Hepatocyte (in vitro differentiated cells): Measurements from ENCODE around the gene ATG14. TPM values are rescaled to one million over a fixed set of nuclear protein-coding genes. Genes with fewer than 3 reads are reported as not detected.

ENCODE experiments used
- DNase-seq: peaks from one replicate; pipeline ENCODE4 v3.0.0-alpha.2; 2016; ENCODE audit warnings: low spot score
- H2AFZ ChIP-seq: fragments of 200-600 bp; sonication (generic); 2 replicates; pipeline ENCODE4 v1.6.0; 2016; ENCODE audit warnings: antibody characterized with exemption, mild to moderate bottlenecking
- H3K27ac ChIP-seq: fragments of 200-600 bp; sonication (generic); 2 replicates; pipeline ENCODE4 v1.5.1; 2016; ENCODE audit warnings: mild to moderate bottlenecking
- H3K27me3 ChIP-seq: fragments of 200-600 bp; sonication (generic); 2 replicates; pipeline ENCODE4 v1.6.1; 2016
- H3K36me3 ChIP-seq: fragments of 200-600 bp; sonication (generic); replicated peaks from 2 replicates; pipeline ENCODE4 v1.5.1; 2016; ENCODE audit warnings: low read depth; ENCODE audit not compliant: insufficient read depth
- H3K4me1 ChIP-seq: fragments of 200-600 bp; sonication (generic); 2 replicates; pipeline ENCODE4 v1.5.1; 2016; ENCODE audit warnings: mild to moderate bottlenecking, moderate library complexity; ENCODE audit not compliant: insufficient read depth
- H3K4me2 ChIP-seq: fragments of 200-600 bp; sonication (generic); 2 replicates; pipeline ENCODE4 v1.6.0; 2016
- H3K4me3 ChIP-seq: fragments of 200-600 bp; sonication (generic); 2 replicates; pipeline ENCODE4 v1.5.1; 2016; ENCODE audit warnings: mild to moderate bottlenecking
- H3K79me2 ChIP-seq: fragments of 200-600 bp; sonication (generic); 2 replicates; pipeline ENCODE4 v1.6.0; 2017; ENCODE audit warnings: mild to moderate bottlenecking
- H3K9me2 ChIP-seq: fragments of 200-600 bp; sonication (generic); replicated peaks from 2 replicates; pipeline ENCODE4 v1.6.0; 2017; ENCODE audit warnings: mild to moderate bottlenecking; ENCODE audit not compliant: insufficient read depth
- H3K9me3 ChIP-seq: fragments of 200-600 bp; sonication (generic); 2 replicates; pipeline ENCODE4 v1.5.1; 2016; ENCODE audit warnings: low read depth, mild to moderate bottlenecking
- H4K20me1 ChIP-seq: fragments of 200-600 bp; sonication (generic); 2 replicates; pipeline ENCODE4 v1.6.0; 2016; ENCODE audit warnings: mild to moderate bottlenecking; ENCODE audit not compliant: insufficient read depth, poor library complexity, severe bottlenecking
- EZH2 ChIP-seq: fragments of 200-600 bp; sonication (generic); IDR thresholded peaks from 2 replicates; pipeline ENCODE4 v1.6.1; 2016; ENCODE audit warnings: antibody characterized with exemption, mild to moderate bottlenecking, borderline replicate concordance
- EZH2phosphoT487 ChIP-seq: fragments of 200-600 bp; sonication (generic); IDR thresholded peaks from one replicate; pipeline ENCODE4 v1.6.1; 2018; ENCODE audit warnings: antibody characterized with exemption, mild to moderate bottlenecking, low read depth, moderate library complexity; ENCODE audit not compliant: unreplicated experiment, severe bottlenecking
- WGBS: methylation state at CpG from one replicate; pipeline ENCODE4 v1.1.6; 2016; ENCODE audit warnings: low lambda C conversion rate; ENCODE audit errors: missing lambda C conversion rate; 5-methylcytosine and 5-hydroxymethylcytosine counted together
- polyA plus RNA-seq: library from polyadenylated mRNA; unstranded; fragments of >200 nt; fragmentation: Nextera tagmentation; extraction: Ambion mirVana; gene quantifications from 2 replicates; pipeline ENCODE4 v1.2.1, GENCODE V29; 2016
- small RNA-seq: library from RNA; depleted of rRNA; stranded (forward); fragments of <200 nt; gene quantifications from one replicate; pipeline ENCODE3, GENCODE V24; 2014
- total RNA-seq: library from RNA; depleted of rRNA; stranded (reverse); fragments of >200 nt; gene quantifications from 2 replicates; pipeline ENCODE4 v1.2.3, GENCODE V29; 2014
- TF ChIP-seq, protein P1 (sequence below): fragments of 200-600 bp; sonication (generic); IDR thresholded peaks from 2 replicates; pipeline ENCODE4 v1.5.1; 2016; ENCODE audit warnings: antibody characterized with exemption, mild to moderate bottlenecking; ENCODE audit not compliant: poor library complexity

The ATG14 gene
- total and polyA plus RNA-seq, 2 experiments from 2014 or later, result 3.3 to 16.6 TPM

DNA sequence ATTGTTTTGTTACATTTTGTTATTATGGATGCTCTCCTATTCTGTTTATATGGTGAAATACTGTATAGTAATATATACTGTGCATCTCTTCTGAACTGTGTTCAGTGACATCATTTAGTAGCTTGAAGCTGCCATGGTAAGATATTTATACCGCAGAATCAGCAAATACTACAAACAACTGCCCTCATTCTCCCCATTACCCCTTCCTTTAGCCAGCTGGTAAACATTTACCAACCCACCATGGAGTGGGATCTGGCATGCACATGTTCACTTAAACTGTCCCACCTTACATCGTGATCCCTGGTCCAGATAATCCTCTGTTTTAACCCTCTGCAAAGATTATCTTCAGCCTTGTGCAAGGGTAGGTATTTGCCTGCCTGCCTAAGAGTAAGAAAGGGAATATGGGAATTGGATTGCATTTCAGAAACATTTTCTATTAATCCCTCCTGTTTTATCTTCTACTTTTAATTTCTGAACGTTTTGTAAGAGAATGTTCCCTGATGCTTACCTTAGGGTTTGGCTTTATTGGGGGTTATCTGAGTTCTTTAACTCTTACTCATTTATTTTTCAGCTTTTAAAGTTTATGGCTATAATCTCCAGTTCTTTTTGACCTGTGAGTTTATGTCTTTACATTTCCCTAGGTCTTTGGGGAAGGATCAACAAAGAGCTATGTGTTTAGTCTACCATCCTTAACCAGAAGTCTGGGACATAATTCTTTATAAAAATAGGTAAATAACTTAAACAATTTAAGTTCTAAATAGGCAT lies 93.9 kb downstream of the ATG14 start:
- WGBS, result 18% methylated on average over 3 of the region's 3 CpGs
- Histone ChIP-seq H4K20me1 (no peaks in the 10 kb centered on the region), H2AFZ (no peak overlapping the region), H3K4me1 (peaks cover 18% of the 10 kb centered on the region), H3K79me2 (peaks cover 70% of the 10 kb centered on the region), H3K9me2 (no peaks in the 10 kb centered on the region), H3K9me3 (no peaks in the 10 kb centered on the region), H3K27ac (peak overlapping the region; percentile 93), H3K4me2 (peak overlapping the region; percentile 34), H3K36me3 (no peaks in the 10 kb centered on the region), H3K27me3 (no peaks in the 10 kb centered on the region), H3K4me3 (no peak overlapping the region)
- TF ChIP-seq EZH2, result no peak
- TF ChIP-seq, protein P1, sequence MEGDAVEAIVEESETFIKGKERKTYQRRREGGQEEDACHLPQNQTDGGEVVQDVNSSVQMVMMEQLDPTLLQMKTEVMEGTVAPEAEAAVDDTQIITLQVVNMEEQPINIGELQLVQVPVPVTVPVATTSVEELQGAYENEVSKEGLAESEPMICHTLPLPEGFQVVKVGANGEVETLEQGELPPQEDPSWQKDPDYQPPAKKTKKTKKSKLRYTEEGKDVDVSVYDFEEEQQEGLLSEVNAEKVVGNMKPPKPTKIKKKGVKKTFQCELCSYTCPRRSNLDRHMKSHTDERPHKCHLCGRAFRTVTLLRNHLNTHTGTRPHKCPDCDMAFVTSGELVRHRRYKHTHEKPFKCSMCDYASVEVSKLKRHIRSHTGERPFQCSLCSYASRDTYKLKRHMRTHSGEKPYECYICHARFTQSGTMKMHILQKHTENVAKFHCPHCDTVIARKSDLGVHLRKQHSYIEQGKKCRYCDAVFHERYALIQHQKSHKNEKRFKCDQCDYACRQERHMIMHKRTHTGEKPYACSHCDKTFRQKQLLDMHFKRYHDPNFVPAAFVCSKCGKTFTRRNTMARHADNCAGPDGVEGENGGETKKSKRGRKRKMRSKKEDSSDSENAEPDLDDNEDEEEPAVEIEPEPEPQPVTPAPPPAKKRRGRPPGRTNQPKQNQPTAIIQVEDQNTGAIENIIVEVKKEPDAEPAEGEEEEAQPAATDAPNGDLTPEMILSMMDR, result no peak
- no peak for TF ChIP-seq EZH2phosphoT487
- DNase-seq, result no peak

DNA sequence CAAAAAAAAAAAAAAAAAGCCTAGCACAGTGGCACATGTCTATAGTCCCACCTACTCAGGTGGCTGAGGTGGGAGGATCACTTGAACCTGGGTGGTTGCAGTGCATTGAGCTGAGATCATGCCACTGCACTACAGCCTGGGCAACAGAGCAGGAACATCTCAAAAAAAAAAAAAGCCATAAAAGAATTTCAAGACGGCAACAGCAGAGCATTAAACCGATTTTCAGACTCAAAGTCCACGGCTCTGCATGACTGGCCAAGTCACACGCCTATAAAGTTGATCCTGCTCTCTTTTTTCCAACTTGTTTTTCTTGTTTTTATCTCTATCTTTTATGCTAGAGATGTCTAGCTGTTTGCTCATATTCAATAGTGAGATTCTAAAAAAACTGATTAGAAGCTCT lies 95.1 kb downstream of the ATG14 start:
- Histone ChIP-seq H3K27me3 (no peaks in the 10 kb centered on the region), H3K36me3 (no peaks in the 10 kb centered on the region), H3K9me3 (no peaks in the 10 kb centered on the region), H3K9me2 (no peaks in the 10 kb centered on the region), H3K79me2 (peaks cover 71% of the 10 kb centered on the region), H3K4me3 (no peak overlapping the region), H3K4me2 (peak overlapping the region; percentile 34), H2AFZ (no peak overlapping the region), H4K20me1 (no peaks in the 10 kb centered on the region), H3K4me1 (peaks cover 18% of the 10 kb centered on the region), H3K27ac (peak overlapping the region; percentile 93)
- TF ChIP-seq EZH2 (no peak), EZH2phosphoT487 (no peak)
- TF ChIP-seq, protein P1, result no peak
- peak; percentile 72 for DNase-seq
- 43% methylated on average over 4 of the region's 4 CpGs for WGBS

Small RNA genes within 50 kb of the gene (small RNA-seq; reads per million reads assigned to genes)
- not detected for gene AL356801.1

Other genes with a start within 250 kb of the ATG14 start
- gene DLGAP5, start 220.2 kb downstream of the ATG14 start, total RNA-seq, result 10.0 and 10.8 TPM in 2 replicates
- gene DLGAP5, start 220.2 kb downstream of the ATG14 start, polyA plus RNA-seq, result 4.1 and 7.7 TPM in 2 replicates
- 45.9 and 46.5 TPM in 2 replicates for gene FBXO34, start 140.4 kb downstream of the ATG14 start, total RNA-seq
- 27.5 and 31.6 TPM in 2 replicates for gene FBXO34, start 140.4 kb downstream of the ATG14 start, polyA plus RNA-seq
- 0.27 TPM in 1 of 2 replicates, not detected in the other for gene TBPL2, start 28.8 kb upstream of the ATG14 start, total RNA-seq
- gene TBPL2, start 28.8 kb upstream of the ATG14 start, polyA plus RNA-seq, result 0.23 and 0.27 TPM in 2 replicates
- 131 and 150 TPM in 2 replicates for gene KTN1, start 168.4 kb upstream of the ATG14 start, total RNA-seq
- gene KTN1, start 168.4 kb upstream of the ATG14 start, polyA plus RNA-seq, result 164 and 209 TPM in 2 replicates